Tibial nerve (tissue), 4 donors: ENCODE results near the gene GALNT11. TPM values are rescaled to one million over a fixed set of nuclear protein-coding genes. Genes with fewer than 3 reads are reported as not detected.
A peak's percentile ranks its signal among the peaks of the same experiment; 100 is the strongest.

Source experiments
- DNase-seq, 2 donors: peaks; one replicate each; pipeline ENCODE4 v3.0.0-alpha.2; 2019; ENCODE audit warnings: low spot score in 2 of 2
- H3K27ac ChIP-seq, 4 donors: fragments of 200-600 bp; sonication (generic) in 3 of 4; one replicate each; pipeline ENCODE4 v1.5.1; 2017 to 2019; ENCODE audit warnings: mild to moderate bottlenecking in 1 of 4
- H3K27me3 ChIP-seq, 2 donors: fragments of 200-600 bp; sonication (generic) in 1 of 2; one replicate each; pipeline versions ENCODE4 v1.5.1 to v1.6.0; 2017 to 2019
- H3K36me3 ChIP-seq, 3 donors: fragments of 200-600 bp; sonication (generic); one replicate each; pipeline ENCODE4 v1.5.1; 2018 to 2019
- H3K4me1 ChIP-seq, 4 donors: fragments of 200-600 bp; sonication (generic) in 3 of 4; one replicate each; pipeline ENCODE4 v1.5.1; 2017 to 2019
- H3K4me3 ChIP-seq, 4 donors: fragments of 200-600 bp; sonication (generic) in 3 of 4; one replicate each; pipeline ENCODE4 v1.5.1; 2017 to 2019; ENCODE audit warnings: mild to moderate bottlenecking in 1 of 4, moderate library complexity in 1 of 4
- H3K9me3 ChIP-seq, 4 donors: fragments of 200-600 bp; sonication (generic) in 3 of 4; one replicate each; pipeline ENCODE4 v1.5.1; 2017 to 2019
- CTCF ChIP-seq, 5 experiments: fragments of 200-600 bp in 3 of 5; fragments of 450-650 bp in 2 of 5; sonication (generic) in 3 of 5; IDR thresholded peaks; one replicate each; pipeline ENCODE4 v1.5.1; 2016 to 2019; ENCODE audit warnings: antibody characterized with exemption in 5 of 5, mild to moderate bottlenecking in 3 of 5, moderate library complexity in 2 of 5
- EP300 ChIP-seq, 2 donors: sonication (generic); formaldehyde crosslinking; IDR thresholded peaks; one replicate each; pipeline ENCODE4 v1.6.1; 2017; ENCODE audit warnings: antibody characterized with exemption in 2 of 2, mild to moderate bottlenecking in 1 of 2
- POLR2A ChIP-seq, 2 donors: fragments of 450-650 bp; IDR thresholded peaks; one replicate each; pipeline ENCODE4 v1.6.1; 2017; ENCODE audit warnings: antibody characterized with exemption in 2 of 2, mild to moderate bottlenecking in 2 of 2, moderate library complexity in 2 of 2
- WGBS, 2 donors: methylation state at CpG; one replicate each; pipeline ENCODE4 v1.1.5; 2018; 5-methylcytosine and 5-hydroxymethylcytosine counted together
- total RNA-seq, 4 donors: library from RNA; depleted of rRNA; stranded (reverse); fragments of >200 nt; gene quantifications; one replicate each; pipeline ENCODE4 v1.1.0, GENCODE V29; 2016

The GALNT11 gene
- 10 to 100 TPM; 27.9 to 45.7 (median 36.6) TPM for total RNA-seq

GRCh38 chr7:152025077-152025936 is at the start of gene GALNT11:
Gene GALNT11, plus strand, starts transcription at chr7:152025674. Its CDS starts 68,554 bp downstream, at chr7:152094228.
- Histone ChIP-seq H3K4me3 (peak within 1 kb of the TSS; percentile 71 to 87 (median 82)), H3K27me3 (no peaks in the 10 kb centered on the region), H3K27ac (peak within 1 kb of the TSS; percentile 78 to 93 (median 86)), H3K9me3 (no peaks in the 10 kb centered on the region), H3K4me1 (peaks cover 0 to 17% (median 6%) of the 10 kb centered on the region in 4 donors), H3K36me3 (peaks cover 0 to 10% (median 0%) of the 10 kb centered on the region in 3 donors)
- peak; percentile 75 to 78 for DNase-seq
- WGBS, 2 donors = 6 to 11% methylated on average over 44 to 54 of the region's 84 CpGs
- TF ChIP-seq CTCF (IDR thresholded peaks at IDR 0.05) (peak; percentile 9 to 76 (median 45)), EP300 (IDR thresholded peaks at IDR 0.05) (peak in 1 of 2 donors; percentile 88), POLR2A (IDR thresholded peaks at IDR 0.05) (peak; percentile 81 to 85)

- Histone ChIP-seq H3K4me3 (no peak overlapping the region), H3K9me3 (no peaks in the 10 kb centered on the region), H3K36me3 (no peaks in the 10 kb centered on the region), H3K4me1 (no peaks in the 10 kb centered on the region), H3K27me3 (no peaks in the 10 kb centered on the region), H3K27ac (no peak overlapping the region)
- WGBS, 2 donors = 58 to 65% methylated on average over 4 of the region's 4 CpGs
- no peak for DNase-seq
- TF ChIP-seq EP300 (IDR thresholded peaks at IDR 0.05) (no peak), POLR2A (IDR thresholded peaks at IDR 0.05) (no peak), CTCF (IDR thresholded peaks at IDR 0.05) (no peak)
Measured at GRCh38 chr7:151978616-151979015, 46.9 kb upstream of the GALNT11 start.

- H3K4me3 ChIP-seq = no peak overlapping the region
- WGBS, 2 donors = 79 to 96% methylated on average over 3 of the region's 3 CpGs
- H3K4me1 ChIP-seq = no peaks in the 10 kb centered on the region
- no peaks in the 10 kb centered on the region for H3K9me3 ChIP-seq
- no peak for DNase-seq
- H3K27me3 ChIP-seq = no peaks in the 10 kb centered on the region
- H3K36me3 ChIP-seq = no peaks in the 10 kb centered on the region
- H3K27ac ChIP-seq = no peak overlapping the region
- TF ChIP-seq CTCF (IDR thresholded peaks at IDR 0.05) (no peak), POLR2A (IDR thresholded peaks at IDR 0.05) (no peak), EP300 (IDR thresholded peaks at IDR 0.05) (no peak)
Measured at GRCh38 chr7:151981223-151981622, 44.3 kb upstream of the GALNT11 start.

- DNase-seq = no peak
- H3K4me1 ChIP-seq = no peaks in the 10 kb centered on the region
- H3K9me3 ChIP-seq = no peaks in the 10 kb centered on the region
- no peak overlapping the region for H3K4me3 ChIP-seq
- no peaks in the 10 kb centered on the region for H3K36me3 ChIP-seq
- TF ChIP-seq POLR2A (IDR thresholded peaks at IDR 0.05) (no peak), CTCF (IDR thresholded peaks at IDR 0.05) (no peak), EP300 (IDR thresholded peaks at IDR 0.05) (no peak)
- no peak overlapping the region for H3K27ac ChIP-seq
- H3K27me3 ChIP-seq = peaks cover 0 to 5% of the 10 kb centered on the region in 2 donors
- WGBS, 2 donors = 52 to 59% methylated on average over 5 of the region's 5 CpGs
Measured at GRCh38 chr7:151982806-151983205, 42.7 kb upstream of the GALNT11 start.

GRCh38 chr7:151984612-151985011 is 40.9 kb upstream of the GALNT11 start:
- Histone ChIP-seq H3K4me3 (no peak overlapping the region), H3K36me3 (no peaks in the 10 kb centered on the region), H3K27me3 (peaks cover 0 to 5% of the 10 kb centered on the region in 2 donors), H3K9me3 (no peaks in the 10 kb centered on the region), H3K4me1 (no peaks in the 10 kb centered on the region), H3K27ac (no peak overlapping the region)
- 88 to 90% methylated on average over 3 of the region's 3 CpGs for WGBS, 2 donors
- DNase-seq = no peak
- TF ChIP-seq POLR2A (IDR thresholded peaks at IDR 0.05) (no peak), EP300 (IDR thresholded peaks at IDR 0.05) (no peak), CTCF (IDR thresholded peaks at IDR 0.05) (no peak)
